Measurements from ENCODE around the gene NT5E. TPM values are rescaled to one million over a fixed set of nuclear protein-coding genes. Genes with fewer than 3 reads are reported as not detected.

Gene NT5E
- total RNA-seq, 2 experiments from 2014 or later = 5.2 to 6.7 TPM

DNA sequence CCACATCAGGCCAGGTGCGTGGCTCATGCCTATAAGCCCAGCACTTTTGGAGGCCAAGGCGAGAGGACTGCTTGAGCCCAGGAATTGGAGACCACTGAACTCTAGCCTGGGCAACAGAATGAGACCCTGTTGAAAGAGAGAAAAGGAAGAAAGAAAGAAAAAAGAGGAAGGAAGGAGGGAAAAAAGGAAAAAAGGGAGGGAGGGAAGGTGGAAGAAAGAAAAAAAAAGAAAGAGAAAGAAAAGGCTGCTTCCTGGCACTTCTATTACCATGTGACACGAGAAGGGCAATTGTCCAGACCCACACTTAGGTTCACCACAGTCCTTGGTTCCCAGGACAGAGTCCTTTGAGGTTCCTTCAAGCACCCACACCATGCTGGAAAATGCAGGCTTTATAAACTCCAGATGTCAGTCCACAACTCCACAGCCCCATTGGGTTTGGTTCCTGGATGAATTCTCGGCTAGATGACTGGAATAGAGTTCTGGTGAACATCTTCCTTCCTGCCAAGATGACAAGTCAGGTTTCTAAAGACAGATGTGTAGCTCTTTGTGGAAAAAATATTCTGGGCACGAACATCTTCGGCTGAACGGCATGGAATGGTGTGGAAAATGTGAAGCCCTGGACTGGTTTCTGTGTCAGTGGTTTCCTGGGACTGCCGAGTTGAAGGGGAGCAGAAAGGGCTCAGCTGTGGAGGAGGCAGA is 32.5 kb downstream of the NT5E start:
- ChIA-PET CTCF (interaction anchor here (0.7 to 17.9 kb wide), 56 partner anchors 9 to 246 kb away, joined by 3 to 364 read pairs (median 6); partner anchors contain the start of genes NT5E and SNX14), POLR2A (interaction anchor here (0.7 to 1.9 kb wide), 5 partner anchors 31 to 130 kb away, joined by 3 to 9 read pairs (median 3); partner anchors contain the start of gene NT5E)
- H3K27me3 Mint-ChIP-seq = no peaks in the 10 kb centered on the region
- TF ChIP-seq, protein P1, sequence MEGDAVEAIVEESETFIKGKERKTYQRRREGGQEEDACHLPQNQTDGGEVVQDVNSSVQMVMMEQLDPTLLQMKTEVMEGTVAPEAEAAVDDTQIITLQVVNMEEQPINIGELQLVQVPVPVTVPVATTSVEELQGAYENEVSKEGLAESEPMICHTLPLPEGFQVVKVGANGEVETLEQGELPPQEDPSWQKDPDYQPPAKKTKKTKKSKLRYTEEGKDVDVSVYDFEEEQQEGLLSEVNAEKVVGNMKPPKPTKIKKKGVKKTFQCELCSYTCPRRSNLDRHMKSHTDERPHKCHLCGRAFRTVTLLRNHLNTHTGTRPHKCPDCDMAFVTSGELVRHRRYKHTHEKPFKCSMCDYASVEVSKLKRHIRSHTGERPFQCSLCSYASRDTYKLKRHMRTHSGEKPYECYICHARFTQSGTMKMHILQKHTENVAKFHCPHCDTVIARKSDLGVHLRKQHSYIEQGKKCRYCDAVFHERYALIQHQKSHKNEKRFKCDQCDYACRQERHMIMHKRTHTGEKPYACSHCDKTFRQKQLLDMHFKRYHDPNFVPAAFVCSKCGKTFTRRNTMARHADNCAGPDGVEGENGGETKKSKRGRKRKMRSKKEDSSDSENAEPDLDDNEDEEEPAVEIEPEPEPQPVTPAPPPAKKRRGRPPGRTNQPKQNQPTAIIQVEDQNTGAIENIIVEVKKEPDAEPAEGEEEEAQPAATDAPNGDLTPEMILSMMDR (IDR thresholded peaks at IDR 0.05) = no peak
- DNase-seq = no peak
- H3K27ac Mint-ChIP-seq = peak overlapping the region; percentile 36
- H3K4me3 Mint-ChIP-seq = no peak overlapping the region
- no peaks in the 10 kb centered on the region for H3K9me3 Mint-ChIP-seq
- intact Hi-C loops (cut with micrococcal nuclease) = no loop called here
- peaks cover 20% of the 10 kb centered on the region for H3K4me1 Mint-ChIP-seq (ENCODE audit: low read depth)
- no peak for ATAC-seq
- no peaks in the 10 kb centered on the region for H3K36me3 Mint-ChIP-seq (ENCODE audit: low read depth)

DNA sequence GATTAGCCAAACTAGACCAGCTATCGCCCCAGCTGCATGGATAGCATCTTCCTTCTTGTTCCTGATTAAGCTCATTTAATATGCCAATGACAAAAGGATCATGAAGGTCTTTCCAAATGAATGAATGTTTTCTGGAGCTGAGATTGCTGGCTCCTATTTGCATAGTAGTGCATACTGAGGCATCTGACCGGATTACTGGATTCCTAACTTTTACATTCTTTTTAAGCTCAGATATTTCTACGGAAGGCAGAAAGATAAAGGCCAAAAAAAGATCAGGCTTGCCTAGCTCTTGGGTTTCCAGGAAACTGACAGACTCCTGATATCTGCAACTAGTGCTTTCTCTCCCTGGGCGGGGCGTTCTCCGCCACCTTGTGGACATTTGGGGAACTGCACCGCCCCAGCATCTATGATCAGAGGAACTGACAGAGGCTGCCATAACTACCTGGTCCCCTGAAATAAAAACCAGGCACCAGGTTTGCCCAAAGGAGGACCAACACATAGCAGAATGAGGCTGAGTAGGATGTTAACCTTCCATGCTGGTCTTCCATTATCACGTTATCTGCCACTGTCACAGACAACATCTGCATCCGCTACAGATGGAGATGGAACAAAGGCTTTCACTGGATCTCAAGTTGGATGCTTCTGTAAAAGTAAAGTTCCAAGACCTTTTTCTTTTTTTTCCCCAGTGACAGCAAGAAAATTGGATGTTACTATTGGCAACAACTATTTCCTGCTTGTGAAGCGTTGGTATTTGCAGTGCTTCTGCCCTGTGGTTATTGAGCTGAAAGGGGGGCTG is 33.2 kb downstream of the NT5E start:
- POLR2A ChIA-PET = interaction anchor here (0.7 to 1.9 kb wide), 5 partner anchors 31 to 131 kb away, joined by 3 to 9 read pairs (median 3); partner anchors contain the start of gene NT5E
- intact Hi-C loops (cut with micrococcal nuclease) = loop anchor here (1.0 kb wide), 1 partner anchor 128 kb away; no protein-coding TSS in a partner anchor
- no peaks in the 10 kb centered on the region for H3K36me3 Mint-ChIP-seq (ENCODE audit: low read depth)

DNA sequence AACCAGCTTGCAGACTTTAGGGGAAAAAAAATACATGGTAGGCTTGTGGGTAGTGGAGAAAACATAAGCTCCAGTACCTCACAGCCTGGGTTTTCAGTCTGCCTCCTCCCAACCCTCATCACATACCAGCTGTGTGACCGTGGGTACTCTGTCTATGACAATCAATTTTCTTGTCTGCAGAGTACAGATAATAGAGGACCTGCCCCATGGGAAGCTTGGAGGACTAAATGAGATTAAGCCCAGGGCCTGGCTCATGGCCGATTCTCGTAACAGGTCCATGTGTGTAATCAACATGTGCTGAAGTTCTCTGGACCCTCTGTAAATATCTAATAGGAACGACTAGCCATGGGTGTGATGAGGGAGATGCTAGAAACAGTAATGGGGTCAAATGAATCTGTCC is 34.0 kb downstream of the NT5E start:
- peaks cover 17% of the 10 kb centered on the region for H3K4me1 Mint-ChIP-seq (ENCODE audit: low read depth)
- no peak overlapping the region for H3K27ac Mint-ChIP-seq
- ChIA-PET CTCF (interaction anchor here (0.7 to 17.9 kb wide), 23 partner anchors 10 to 161 kb away, joined by 3 to 364 read pairs (median 13); partner anchors contain the start of gene NT5E), POLR2A (interaction anchor here (1.9 kb wide), 1 partner anchor 123 kb away, joined by 9 read pairs; no protein-coding TSS in a partner anchor)
- H3K4me3 Mint-ChIP-seq = no peak overlapping the region
- no peaks in the 10 kb centered on the region for H3K27me3 Mint-ChIP-seq
- intact Hi-C loops (cut with micrococcal nuclease) = loop anchor here (1.0 kb wide), 1 partner anchor 129 kb away; no protein-coding TSS in a partner anchor
- DNase-seq = no peak
- no peaks in the 10 kb centered on the region for H3K36me3 Mint-ChIP-seq (ENCODE audit: low read depth)
- H3K9me3 Mint-ChIP-seq = no peaks in the 10 kb centered on the region
- TF ChIP-seq, protein P1 (IDR thresholded peaks at IDR 0.05) = no peak
- no peak for ATAC-seq

More for the DNA sequence above, 33.2 kb downstream of the NT5E start:
- peak overlapping the region; percentile 36 for H3K27ac Mint-ChIP-seq
- ATAC-seq = peak; percentile 96
- DNase-seq = peak; percentile 91
- no peaks in the 10 kb centered on the region for H3K27me3 Mint-ChIP-seq
- H3K9me3 Mint-ChIP-seq = no peaks in the 10 kb centered on the region
- CTCF ChIA-PET = interaction anchor here (0.7 to 17.9 kb wide), 57 partner anchors 10 to 246 kb away, joined by 3 to 364 read pairs (median 5); partner anchors contain the start of genes NT5E and SNX14
- H3K4me3 Mint-ChIP-seq = no peak overlapping the region
- peaks cover 17% of the 10 kb centered on the region for H3K4me1 Mint-ChIP-seq (ENCODE audit: low read depth)
- TF ChIP-seq, protein P1 (IDR thresholded peaks at IDR 0.05) = peak; percentile 99

DNA sequence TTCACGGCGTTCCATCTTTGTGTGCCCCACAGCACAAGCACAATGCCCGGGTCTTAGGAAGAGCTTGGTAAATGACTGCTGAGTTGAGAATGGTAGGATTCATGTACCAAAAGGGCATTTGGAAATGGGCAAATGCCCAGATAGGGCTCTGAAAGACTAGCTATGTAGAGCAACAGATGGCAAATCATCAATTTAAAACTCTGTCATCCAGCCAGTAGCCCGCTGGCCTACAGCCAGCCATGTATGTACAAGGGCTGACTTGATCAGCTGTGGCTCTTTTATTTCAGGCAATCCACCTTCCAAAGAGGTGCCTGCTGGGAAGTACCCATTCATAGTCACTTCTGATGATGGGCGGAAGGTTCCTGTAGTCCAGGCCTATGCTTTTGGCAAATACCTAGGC is 35.1 kb downstream of the NT5E start:
- intact Hi-C loops (cut with micrococcal nuclease) = no loop called here
- ChIA-PET CTCF (interaction anchor here (2.7 to 17.9 kb wide), 8 partner anchors 9 to 157 kb away, joined by 14 to 364 read pairs (median 51); partner anchors contain the start of gene NT5E), POLR2A (interaction anchor here (1.1 kb wide), 1 partner anchor 8 kb away, joined by 3 read pairs; no protein-coding TSS in a partner anchor)
- H3K36me3 Mint-ChIP-seq (ENCODE audit: low read depth) = no peaks in the 10 kb centered on the region
- H3K4me1 Mint-ChIP-seq (ENCODE audit: low read depth) = peaks cover 17% of the 10 kb centered on the region
- H3K27ac Mint-ChIP-seq = no peak overlapping the region
- DNase-seq = no peak
- no peaks in the 10 kb centered on the region for H3K9me3 Mint-ChIP-seq
- ATAC-seq = no peak
- no peak overlapping the region for H3K4me3 Mint-ChIP-seq
- TF ChIP-seq, protein P1 (IDR thresholded peaks at IDR 0.05) = no peak
- no peaks in the 10 kb centered on the region for H3K27me3 Mint-ChIP-seq

Data from activated CD8-positive, alpha-beta T cell treated with anti-CD3 and anti-CD28 coated beads for 36 hours (primary cell).